K562 (cell line): ENCODE results near the gene IRF4. TPM values are rescaled to one million over a fixed set of nuclear protein-coding genes. Genes with fewer than 3 reads are reported as not detected.

ENCODE experiments used
- ATAC-seq: fragments of 200-7000 bp; cut with Tn5 transposase; 3 replicates; pipeline ENCODE4 v1.9.1; 2020; ENCODE audit warnings: moderate library complexity
- BruUV-seq: library from RNA; stranded (reverse); fragments of 400-500 nt; replicated peaks from 2 replicates; lab custom pipeline; 2021; lab: Mats Ljungman, UMichigan
- CTCF ChIA-PET: fragments of 300-600 bp; formaldehyde crosslinking; extraction: SDS; loops from one replicate; lab custom pipeline; 2021; ENCODE audit warnings: low intra/inter-chr PET ratio; lab: Yijun Ruan, JAX
- POLR2A ChIA-PET: fragments of 300-600, 350-650 bp; sonication (Branson Sonifier 250); formaldehyde crosslinking; extraction: SDS; loops from one replicate; lab custom pipeline; 2021; ENCODE audit warnings: antibody characterized with exemption, inconsistent platforms; lab: Yijun Ruan, JAX
- DNase-seq, 4 experiments: peaks; one replicate each; pipeline versions ENCODE4 v3.0.0 to v3.0.0-alpha.2; 2011 to 2018; ENCODE audit warnings: low spot score in 3 of 4, mixed read lengths in 3 of 4; ENCODE audit errors: extremely low read depth in 1 of 4
- FAIRE-seq: peaks from 2 replicates; lab custom pipeline; 2011; peaks lifted over from hg19 to GRCh38; lab: Jason Lieb, UNC
- H2AFZ ChIP-seq: 2 replicates; pipeline ENCODE4 v1.6.0; 2011; ENCODE audit warnings: low read depth, low read length, control low read depth, inconsistent platforms
- H3K27ac ChIP-seq: fragments of 200-600 bp; 3 replicates; pipeline ENCODE4 v1.8.0; 2011; ENCODE audit warnings: low read depth, mild to moderate bottlenecking, control low read depth, inconsistent platforms, low read length, moderate library complexity, mixed read lengths; ENCODE audit errors: extremely low read depth
- H3K27me3 ChIP-seq, 2 experiments: fragments of 300-600 bp in 1 of 2; 2 replicates in 1 of 2; 3 replicates in 1 of 2; pipeline versions ENCODE4 v1.6.0 to v1.8.0; 2011; ENCODE audit warnings: inconsistent platforms in 2 of 2, low read length in 2 of 2, mild to moderate bottlenecking in 1 of 2, mixed read lengths in 1 of 2, moderate library complexity in 1 of 2; ENCODE audit not compliant: control insufficient read depth in 2 of 2, insufficient read depth in 2 of 2
- H3K36me3 ChIP-seq: fragments of 300-600 bp; 3 replicates; pipeline ENCODE4 v1.8.0; 2011; ENCODE audit warnings: mild to moderate bottlenecking, low read length, inconsistent platforms; ENCODE audit not compliant: control insufficient read depth, insufficient read depth
- H3K4me1 ChIP-seq, 2 experiments: fragments of 200-600 bp in 1 of 2; replicated peaks in 1 of 2; 2 replicates in 1 of 2; 3 replicates in 1 of 2; pipeline versions ENCODE4 v1.5.1 to v1.8.0; 2011; ENCODE audit warnings: inconsistent platforms in 2 of 2, low read length in 2 of 2, mild to moderate bottlenecking in 1 of 2, mixed read lengths in 1 of 2, moderate library complexity in 1 of 2; ENCODE audit not compliant: control insufficient read depth in 2 of 2, insufficient read depth in 2 of 2
- H3K4me2 ChIP-seq: 2 replicates; pipeline ENCODE4 v1.6.1; 2011; ENCODE audit warnings: low read length, control low read depth, inconsistent platforms, mixed read lengths; ENCODE audit not compliant: insufficient read depth
- H3K4me3 ChIP-seq: fragments of 200-600 bp; sonication (generic), shearing (Covaris generic); 2 replicates; pipeline ENCODE4 v1.5.1; 2016; ENCODE audit warnings: control low read depth, inconsistent platforms
- H3K79me2 ChIP-seq: fragments of 200-600 bp; 3 replicates; pipeline ENCODE4 v1.8.0; 2011; ENCODE audit warnings: low read length, inconsistent platforms; ENCODE audit not compliant: control insufficient read depth, insufficient read depth
- H3K9ac ChIP-seq, 2 experiments: 2 replicates each; pipeline versions ENCODE4 v1.6.0 to v1.6.1; 2011; ENCODE audit warnings: low read depth in 2 of 2, low read length in 2 of 2, control low read depth in 1 of 2, inconsistent platforms in 1 of 2, mild to moderate bottlenecking in 1 of 2, mixed read lengths in 1 of 2; ENCODE audit not compliant: insufficient read depth in 1 of 2
- H3K9me1 ChIP-seq: one replicate; pipeline ENCODE4 v1.6.0; 2011; ENCODE audit warnings: inconsistent platforms, mild to moderate bottlenecking, low read length, moderate library complexity; ENCODE audit not compliant: control insufficient read depth, insufficient read depth
- H3K9me3 ChIP-seq: replicated peaks from 2 replicates; pipeline ENCODE4 v1.5.1; 2011; ENCODE audit warnings: low read depth, low read length, inconsistent platforms; ENCODE audit not compliant: control insufficient read depth, insufficient read depth
- H4K20me1 ChIP-seq: replicated peaks from 2 replicates; pipeline ENCODE4 v1.6.1; 2011; ENCODE audit warnings: low read length, inconsistent platforms, mixed read lengths; ENCODE audit not compliant: control insufficient read depth, insufficient read depth
- BDP1 ChIP-seq: IDR thresholded peaks from 3 replicates; pipeline ENCODE4 v1.6.1; 2011; ENCODE audit not compliant: insufficient read length, insufficient read depth
- E2F8 ChIP-seq: fragments of 450-650 bp; IDR thresholded peaks from 2 replicates; pipeline ENCODE4 v1.7.1; 2018; ENCODE audit warnings: mild to moderate bottlenecking, low read depth; ENCODE audit not compliant: partially characterized antibody
- KHSRP ChIP-seq: fragments of 450-650 bp; IDR thresholded peaks from 2 replicates; pipeline ENCODE4 v1.6.1; 2017
- MAX ChIP-seq: sonication (generic); formaldehyde crosslinking; IDR thresholded peaks from 2 replicates; pipeline ENCODE4 v1.9.0; 2022; ENCODE audit warnings: mild to moderate bottlenecking, missing genetic modification reagents
- ZNF224 ChIP-seq: sonication (generic); formaldehyde crosslinking; IDR thresholded peaks from 2 replicates; pipeline ENCODE4 v1.8.0; 2022; ENCODE audit warnings: mild to moderate bottlenecking, missing genetic modification reagents
- ZNF24 ChIP-seq: fragments of 450-650 bp; IDR thresholded peaks from 2 replicates; pipeline ENCODE4 v1.6.1; 2016
- WGBS: fragments of 100-300 bp; shearing (Covaris generic); methylation state at CpG from one replicate; pipeline ENCODE4 v1.1.6; 2016; ENCODE audit warnings: low coverage, mixed read lengths; ENCODE audit not compliant: insufficient coverage; ENCODE audit errors: missing lambda C conversion rate; 5-methylcytosine and 5-hydroxymethylcytosine counted together
- in situ Hi-C: fragments of 300-500 bp; cut with MboI; formaldehyde crosslinking; loops from 4 replicates; pipeline ENCODE4 v1.15.0; 2018; ENCODE audit warnings: inconsistent platforms, mixed read lengths
- intact Hi-C: fragments of 100-400 bp; cut with micrococcal nuclease; formaldehyde crosslinking; loops from 2 replicates; pipeline ENCODE4 v1.14.2; 2022
- polyA plus RNA-seq, 8 experiments: library from polyadenylated mRNA; depleted of rRNA in 4 of 8; stranded (reverse) in 5 of 8; unstranded in 3 of 8; fragments of >200 nt; fragmentation: Nextera tagmentation in 2 of 8; fragmentation: Illumina TruSeq in 1 of 8; extraction: Ambion mirVana in 2 of 8; extraction: Trizol in 1 of 8; gene quantifications; 2 replicates each; pipeline versions ENCODE4 v1.2.1 to v1.2.3, GENCODE V29; 2011 to 2014; ENCODE audit warnings: inconsistent platforms in 1 of 8, missing spikeins in 1 of 8
- total RNA-seq, 7 experiments: library from RNA; depleted of rRNA in 6 of 7; stranded (reverse); fragments of >200 nt in 6 of 7; fragmentation: Illumina TruSeq in 2 of 7; extraction: Trizol in 2 of 7; gene quantifications; 2 replicates each; pipeline versions ENCODE4 v1.2.1 to v1.2.3, GENCODE V29; 2011 to 2021; ENCODE audit warnings: low replicate concordance in 1 of 7
- TF ChIP-seq, protein P1 (sequence below): fragments of 250-450 bp; sonication (Bioruptor Pico); IDR thresholded peaks from 2 replicates; pipeline ENCODE4 v1.8.0; 2021; ENCODE audit warnings: moderate library complexity, mild to moderate bottlenecking, inconsistent platforms

The IRF4 gene
- total and polyA plus RNA-seq, 9 of the 15 experiments (the other 6 are each of a cell fraction or from before 2014, with no cell fraction given) = 0.05 to 0.33 (median 0.09) TPM; not detected in 6

- Histone ChIP-seq H3K4me3 (no peak overlapping the region), H2AFZ (no peak overlapping the region), H3K4me2 (no peak overlapping the region), H3K36me3 (no peaks in the 10 kb centered on the region), H3K9ac (peak overlapping the region in 1 of 2 experiments; percentile 4; a peak in 1 of 4 replicates), H3K9me1 (no peaks in the 10 kb centered on the region), H3K9me3 (no peaks in the 10 kb centered on the region), H3K4me1 (no peaks in the 10 kb centered on the region), H3K27me3 (peaks cover 12 to 48% of the 10 kb centered on the region in 2 experiments; a peak in 4 of 5 replicates), H3K79me2 (no peaks in the 10 kb centered on the region), H4K20me1 (peaks cover 11% of the 10 kb centered on the region; the same call in 1 of the 2 replicates), H3K27ac (no peak overlapping the region)
- in situ Hi-C loops = no loop called here
- CTCF ChIA-PET = no interaction called here
- intact Hi-C loops = no loop called here
- POLR2A ChIA-PET = interaction anchor here (0.6 to 0.7 kb wide), 2 partner anchors 24 to 62 kb away, joined by 3 read pairs; no protein-coding TSS in a partner anchor
- WGBS = 34% methylated on average over 5 of the region's 5 CpGs
- BruUV-seq = no TSS peak
- FAIRE-seq = no peak
- no peak for ATAC-seq
- TF ChIP-seq ZNF224 (CRISPR knock-in tag) = 0 out of 2 replicates have a peak, but pooled peaks have one; percentile 26
- TF ChIP-seq, protein P1, sequence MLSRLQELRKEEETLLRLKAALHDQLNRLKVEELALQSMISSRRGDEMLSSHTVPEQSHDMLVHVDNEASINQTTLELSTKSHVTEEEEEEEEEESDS = no peak
- DNase-seq = no peak
Observed at GRCh38 chr6:352474-352873, 39.1 kb upstream of the IRF4 start.

- no peak for FAIRE-seq
- intact Hi-C loops (no loop called here), in situ Hi-C loops (no loop called here)
- no peaks in the 10 kb centered on the region for H3K4me1 ChIP-seq
- H3K36me3 ChIP-seq = no peaks in the 10 kb centered on the region
- no peaks in the 10 kb centered on the region for H3K9me3 ChIP-seq
- ChIA-PET POLR2A (interaction anchor here (0.6 kb wide), 1 partner anchor 30 kb away, joined by 4 read pairs; no protein-coding TSS in a partner anchor), CTCF (no interaction called here)
- no peak overlapping the region for H3K4me3 ChIP-seq
- no TSS peak for BruUV-seq
- no peaks in the 10 kb centered on the region for H3K9me1 ChIP-seq
- peaks cover 11% of the 10 kb centered on the region; the same call in 1 of the 2 replicates for H4K20me1 ChIP-seq
- H3K9ac ChIP-seq = no peak overlapping the region
- no peak overlapping the region for H3K27ac ChIP-seq
- H3K27me3 ChIP-seq = peaks cover 15 to 48% of the 10 kb centered on the region in 2 experiments; a peak in 4 of 5 replicates
- H3K4me2 ChIP-seq = no peak overlapping the region
- 31% methylated on average over 11 of the region's 11 CpGs for WGBS
- H3K79me2 ChIP-seq = no peaks in the 10 kb centered on the region
- no peak for ATAC-seq
- no peak for DNase-seq
- H2AFZ ChIP-seq = no peak overlapping the region
- TF ChIP-seq MAX (no peak), BDP1 (no peak), E2F8 (no peak), ZNF24 (peak; percentile 84), KHSRP (no peak)
Observed at GRCh38 chr6:352896-353470, 38.6 kb upstream of the IRF4 start.
